GM18502 (cell line): Measurements from ENCODE around the gene MDH1B.
A peak's percentile ranks its signal among the peaks of the same experiment; 100 is the strongest.
"Not testable (repeated sequence)": the region's sequence is repeated elsewhere in the genome, so short reads cannot be mapped to it uniquely, and the experiment has no call there.

Source experiments
- ATAC-seq: cut with Tn5 transposase; IDR thresholded peaks from one replicate; pipeline ENCODE4 v1.9.1; 2021; ENCODE audit warnings: mild to moderate bottlenecking; ENCODE audit not compliant: unreplicated experiment, poor library complexity

MDH1B gene

GRCh38 chr2:206765242-206766056, at the start of gene MDH1B, which contains the start of gene FASTKD2:
MDH1B (minus strand) TSS chr2:206765328; CDS start chr2:206765271, 57 bp downstream.
FASTKD2 (plus strand) TSS chr2:206765606; CDS start chr2:206766694, 1,088 bp downstream.
- ATAC-seq = peak; percentile 93

DNA sequence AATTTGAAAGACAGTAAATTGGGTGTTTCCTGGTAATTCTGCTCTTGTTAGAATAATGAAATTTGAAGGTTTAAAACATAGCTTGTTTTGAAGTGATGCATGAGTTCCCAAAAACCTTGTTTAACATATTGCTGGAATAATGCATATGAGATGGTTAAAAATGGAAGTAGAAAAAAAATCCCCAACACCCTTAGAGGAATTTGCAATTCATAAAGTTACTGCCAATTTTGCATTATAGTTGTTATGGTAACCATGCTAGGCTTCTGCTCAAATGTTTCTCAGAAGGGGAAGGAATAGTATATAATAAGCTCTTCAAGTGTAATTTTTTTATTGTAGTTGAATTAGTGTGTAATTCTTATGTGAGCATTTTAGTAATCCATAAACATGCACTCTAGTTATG, 49.4 kb upstream of the MDH1B start:
- ATAC-seq = no peak

GRCh38 chr2:206812471-206812870, 47.3 kb upstream of the MDH1B start:
- not testable (repeated sequence) for ATAC-seq

DNA sequence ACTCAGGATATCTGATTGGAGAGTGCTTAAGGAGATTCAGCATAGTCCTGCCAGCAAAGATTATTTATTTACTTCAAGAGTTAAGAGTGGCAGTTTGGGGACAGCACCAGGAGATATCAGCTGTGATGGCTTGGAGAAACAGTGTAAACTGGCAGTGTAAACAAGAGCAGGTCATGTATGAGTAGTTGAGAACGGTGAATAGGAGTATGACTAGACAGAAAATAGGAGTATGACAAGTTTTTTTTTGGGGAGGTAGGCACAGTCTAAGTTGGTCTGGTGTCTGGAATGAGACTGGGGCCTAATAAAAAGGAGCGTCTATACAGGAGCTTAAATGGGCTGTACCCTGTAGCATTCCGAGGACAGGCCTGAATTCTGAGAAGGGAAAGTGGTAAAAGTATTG, 42.5 kb upstream of the MDH1B start:
- ATAC-seq = not testable (repeated sequence)

DNA sequence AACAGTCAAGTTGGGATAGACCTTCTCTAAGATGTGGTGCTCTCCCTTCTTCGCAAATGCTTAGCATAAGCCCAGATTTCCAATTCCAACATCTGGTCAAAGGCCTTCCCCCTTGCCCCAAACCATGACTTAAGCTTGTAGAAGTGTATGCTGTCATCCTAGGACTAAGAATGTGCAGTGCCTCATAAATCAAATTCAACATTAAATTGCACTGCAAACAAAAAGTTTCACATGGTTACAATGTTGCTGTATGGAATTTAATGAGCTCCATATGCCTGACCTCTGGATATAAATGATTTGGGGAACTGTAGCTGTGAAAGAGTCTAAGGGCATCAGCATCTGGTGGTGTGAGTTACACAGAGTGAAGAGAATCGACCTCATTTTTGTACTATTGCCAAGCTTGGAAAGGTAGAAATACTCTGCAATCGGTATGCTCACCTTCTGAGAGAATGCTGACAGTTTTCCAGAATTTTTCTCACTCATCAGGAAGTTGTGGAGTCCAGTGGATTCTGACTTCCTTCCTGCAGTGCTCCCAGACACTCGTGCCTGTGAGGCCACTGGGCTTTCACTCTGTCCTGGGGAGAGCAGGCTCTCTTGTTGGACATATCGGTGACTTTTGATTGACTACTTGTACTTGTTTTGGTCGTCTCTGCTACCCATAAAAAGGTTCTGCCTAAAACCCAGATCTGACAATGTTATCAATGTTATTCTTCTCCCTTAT, 40.9 kb upstream of the MDH1B start:
- no peak for ATAC-seq

DNA sequence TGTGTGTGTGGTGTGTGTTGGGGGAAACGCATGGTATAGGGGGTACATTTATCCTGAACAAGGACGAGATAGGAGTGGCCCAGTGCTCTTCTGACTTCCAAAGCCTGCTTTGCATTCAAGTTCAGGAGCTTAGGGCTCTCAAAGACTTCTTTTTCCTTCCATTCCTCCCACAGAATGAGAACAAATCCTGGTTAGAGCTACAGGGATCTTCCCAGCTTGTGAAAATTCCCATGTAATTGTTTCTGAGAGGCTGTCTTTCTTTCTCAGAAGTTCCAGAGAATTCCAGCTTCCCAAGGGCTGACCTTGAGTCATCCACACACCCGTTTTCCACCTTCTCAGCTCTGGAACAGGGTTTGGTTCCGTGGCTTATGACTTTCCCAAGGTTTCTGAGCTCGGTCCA, 39.2 kb upstream of the MDH1B start:
- ATAC-seq = no peak

DNA sequence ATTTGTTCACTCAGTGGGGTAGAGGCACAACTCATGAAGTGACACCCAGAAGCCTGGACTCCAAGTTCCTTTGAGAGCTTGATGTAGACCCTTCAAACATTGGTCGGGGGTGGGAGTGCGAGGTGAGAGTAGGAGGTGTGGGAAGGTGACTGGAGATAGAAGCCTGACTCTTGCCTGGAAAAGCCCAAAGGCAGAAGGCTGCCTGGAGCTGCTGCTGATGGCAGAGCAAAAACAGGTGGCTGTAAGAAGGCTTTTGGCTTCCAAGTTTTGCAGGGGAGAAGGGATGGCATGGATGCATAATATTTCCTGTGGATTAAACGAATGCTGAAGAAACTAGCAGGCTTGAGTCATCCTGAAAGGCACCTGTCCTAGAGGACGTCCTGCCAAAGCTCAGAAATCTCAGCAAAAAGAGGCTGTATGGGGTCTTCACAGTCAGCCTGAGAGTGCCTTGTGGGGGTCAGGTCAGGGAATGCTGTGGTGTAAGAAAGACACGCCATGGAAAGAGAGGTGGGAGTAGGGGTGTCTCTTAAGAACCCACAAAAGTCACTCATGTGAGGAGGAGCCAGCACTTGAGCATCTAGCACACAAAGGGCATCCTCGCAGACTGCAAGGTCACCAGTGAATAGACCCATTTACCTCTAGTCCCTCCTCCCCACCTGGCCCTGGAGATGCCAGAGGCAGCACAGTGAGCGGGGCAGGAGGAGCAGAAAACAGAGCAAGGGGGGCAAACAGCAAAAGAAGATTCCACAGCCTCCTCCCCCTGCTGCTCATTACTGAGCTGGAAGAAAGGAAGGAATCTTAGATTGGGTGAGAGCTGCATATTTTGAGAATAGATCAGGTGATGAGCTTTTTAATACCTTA, 37.8 kb upstream of the MDH1B start:
- no peak for ATAC-seq

DNA sequence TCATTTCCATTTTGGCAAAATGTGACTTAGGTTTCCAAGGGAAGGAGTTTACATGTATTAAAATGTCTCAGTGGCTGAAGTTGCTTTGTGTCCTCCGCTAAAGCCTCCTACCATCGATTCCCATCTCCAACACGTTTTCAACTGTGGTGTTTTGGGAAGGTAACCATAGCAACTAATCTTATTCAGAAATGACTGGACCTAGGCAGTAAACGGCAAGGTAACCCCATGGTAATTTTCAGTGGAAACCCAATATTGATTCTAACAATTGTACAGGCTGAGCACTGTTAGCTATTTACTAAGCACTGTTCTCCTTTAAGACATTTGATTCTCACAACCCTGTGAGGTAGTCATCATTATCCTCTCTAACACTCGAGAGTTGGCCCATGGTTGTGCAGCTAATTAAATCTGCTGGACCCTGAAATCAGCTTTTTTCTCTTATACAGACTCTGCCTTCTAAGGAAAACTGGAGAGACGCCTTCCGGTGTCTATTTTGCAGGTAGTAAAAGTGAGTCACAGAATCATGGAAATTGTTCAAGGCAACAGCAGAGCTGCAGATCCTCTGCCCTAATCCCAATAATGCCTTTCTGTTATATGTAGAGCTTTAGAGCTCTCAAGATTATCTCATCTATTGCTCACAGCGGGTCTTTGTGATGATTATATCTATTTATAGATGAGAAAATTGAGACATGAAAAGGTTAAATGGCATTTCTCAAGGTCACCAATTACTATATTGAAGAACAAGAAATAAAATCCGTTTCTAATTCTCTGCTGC, 36.5 kb upstream of the MDH1B start:
- no peak for ATAC-seq

DNA sequence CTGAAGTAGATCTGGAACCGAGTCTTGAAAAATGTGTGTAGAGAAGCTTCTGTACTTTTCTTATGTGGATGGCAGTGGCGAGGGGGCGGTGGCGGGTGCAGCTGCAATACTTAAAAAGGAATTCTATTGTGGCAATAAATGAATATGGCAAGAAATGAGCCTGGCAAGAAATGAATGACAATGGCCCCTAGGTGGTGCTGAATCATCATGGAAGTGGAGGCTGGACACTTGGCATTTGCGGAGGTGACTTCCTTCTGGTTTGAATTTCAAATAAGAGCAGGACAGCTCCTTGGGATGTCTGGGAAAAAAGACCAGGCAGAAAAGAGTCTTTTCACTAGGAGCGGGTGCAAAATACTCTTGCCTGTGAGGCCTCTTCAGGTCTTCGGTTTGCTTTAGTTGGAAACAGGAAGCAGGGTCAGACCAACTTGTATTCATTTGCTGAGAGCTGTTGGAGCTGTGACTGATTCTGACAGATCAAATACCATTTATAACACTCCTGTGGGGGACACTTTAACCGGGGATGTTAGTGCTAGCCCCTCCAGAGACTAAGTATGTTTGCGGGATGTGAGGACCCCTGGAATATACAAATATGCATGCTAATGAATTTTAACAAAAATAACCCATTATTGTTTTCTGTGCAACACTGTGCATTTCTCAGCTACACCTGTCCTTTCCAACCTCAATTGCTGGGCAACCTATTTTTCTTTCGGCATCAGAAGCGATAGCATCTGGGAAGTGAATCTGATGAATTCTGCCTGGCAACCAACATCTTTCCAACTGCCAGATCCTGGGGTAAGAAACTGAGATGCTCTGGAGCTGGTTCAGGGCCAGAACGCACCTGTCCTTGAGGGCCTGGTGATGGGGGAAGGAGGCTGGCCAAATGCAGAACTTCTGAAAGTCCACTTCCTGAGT, 35.6 kb upstream of the MDH1B start:
- ATAC-seq = peak; percentile 72

DNA sequence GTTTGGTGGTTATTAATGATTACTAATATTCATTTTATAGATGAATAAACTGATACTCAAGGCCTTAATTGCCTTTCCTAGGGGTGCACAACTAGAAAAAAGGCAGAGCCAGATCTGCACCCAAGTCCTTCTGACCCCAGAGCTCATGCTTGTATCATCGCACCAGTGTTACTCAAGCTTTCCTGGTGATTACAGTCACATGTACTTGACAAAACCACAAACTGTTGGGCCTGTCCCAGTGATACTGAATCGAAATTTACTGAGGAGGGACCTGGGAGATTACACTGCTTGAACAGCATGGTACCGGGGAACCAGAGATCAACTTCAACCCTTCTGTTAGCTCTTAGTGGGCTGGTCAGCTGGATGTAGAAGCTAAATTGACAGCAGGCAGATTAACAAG, 34.0 kb upstream of the MDH1B start:
- no peak for ATAC-seq

DNA sequence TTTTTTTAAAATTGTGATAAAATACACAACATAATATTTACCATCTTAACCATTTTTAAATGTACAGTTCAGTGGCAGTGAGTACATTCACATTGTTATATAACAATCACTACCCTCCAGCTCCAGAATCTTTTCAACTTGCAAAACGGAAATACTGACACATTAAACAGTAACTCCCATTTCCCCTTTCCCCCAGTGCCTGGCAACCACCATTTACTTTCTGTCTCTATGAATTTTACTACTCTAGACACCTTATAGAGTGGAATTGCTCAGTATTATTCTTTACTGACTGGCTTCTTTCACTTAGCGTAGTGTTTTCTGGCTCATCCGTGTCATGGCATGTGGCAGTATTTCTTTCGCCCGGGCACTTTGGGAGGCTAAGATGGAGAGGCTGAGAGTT, 32.9 kb upstream of the MDH1B start:
- ATAC-seq = peak; percentile 68

GRCh38 chr2:206797376-206797775, 32.2 kb upstream of the MDH1B start:
- no peak for ATAC-seq

DNA sequence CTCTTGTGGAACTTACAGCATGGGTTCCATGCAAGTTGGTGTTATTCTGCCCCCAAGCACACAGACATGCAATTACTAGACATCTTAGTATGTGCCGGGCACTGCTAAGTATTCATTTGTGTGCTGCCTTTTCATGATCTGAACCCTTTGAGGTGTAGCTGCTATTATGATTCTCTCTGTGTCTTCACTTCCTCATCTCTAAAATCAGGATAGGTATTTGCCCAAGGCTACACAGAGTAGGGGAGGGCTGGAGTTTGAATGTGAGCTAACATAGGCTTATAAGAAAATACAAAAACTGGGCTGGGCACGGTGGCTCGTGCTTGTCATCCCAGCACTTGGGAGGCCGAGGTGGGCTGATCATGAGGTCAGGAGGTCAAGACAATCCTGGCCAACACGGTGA, 27.5 kb upstream of the MDH1B start:
- no peak for ATAC-seq

- ATAC-seq = no peak
These were observed 25.3 kb upstream of the MDH1B start for GRCh38 chr2:206790311-206790935.

GRCh38 chr2:206784559-206785353, 19.6 kb upstream of the MDH1B start:
- ATAC-seq = no peak

DNA sequence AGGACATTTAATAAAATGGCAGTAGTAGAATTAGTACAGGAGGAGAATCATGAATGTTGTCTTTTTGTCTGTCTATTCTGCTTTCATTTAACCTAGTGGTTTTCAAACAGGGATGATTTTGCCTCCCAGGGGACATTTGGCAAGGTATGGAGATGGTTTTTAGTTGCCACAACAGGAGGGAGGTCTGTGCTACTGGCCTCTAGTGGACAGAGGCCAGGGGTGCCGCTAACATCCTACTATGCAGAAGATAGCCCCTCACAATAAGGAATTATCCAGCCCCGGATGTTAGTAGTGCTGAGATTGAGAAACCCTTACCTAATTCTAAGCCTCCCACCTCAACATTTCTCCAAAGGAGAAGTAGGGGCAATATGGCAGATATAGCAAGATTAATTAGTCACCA, 18.6 kb upstream of the MDH1B start:
- no peak for ATAC-seq

DNA sequence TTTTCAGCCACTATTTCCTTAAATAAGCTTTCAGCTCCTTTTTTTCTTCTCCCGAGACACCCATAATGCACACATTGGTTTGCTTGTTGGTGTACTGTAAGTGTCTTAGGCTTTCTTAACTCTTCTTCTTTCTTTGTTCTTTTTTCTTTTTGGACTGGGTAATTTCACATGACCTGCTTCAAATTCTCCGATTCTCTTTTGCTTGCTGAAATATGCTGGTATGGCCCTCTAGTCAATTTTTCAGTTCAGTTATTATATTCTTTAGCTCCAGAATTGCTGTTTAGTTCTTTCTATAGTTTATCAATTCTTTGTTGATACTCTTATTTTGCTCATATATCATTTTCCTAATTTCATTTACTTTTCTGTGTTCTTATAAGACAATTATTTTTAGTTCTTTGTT, 15.5 kb upstream of the MDH1B start:
- no peak for ATAC-seq

GRCh38 chr2:206776432-206776831, 11.3 kb upstream of the MDH1B start:
- ATAC-seq = no peak
